NCI-H2081 treated with DMSO at 0.1 percent for 48 hours (cell line): ENCODE measurements around the gene CST6.

Experiments
- DNase-seq: peaks from one replicate; lab custom pipeline; 2025; lab: John Stamatoyannopoulos, UW

The CST6 gene

GRCh38 chr11:66047541-66048365 lies 35.9 kb downstream of the CST6 start:
- no peak for DNase-seq

- DNase-seq: no peak
These were observed 36.9 kb downstream of the CST6 start, which contains the start of gene GAL3ST3 for GRCh38 chr11:66048547-66049323. TSS of gene GAL3ST3 (minus strand) at chr11:66049161. CDS start at chr11:66045415, 3,746 bp downstream.

- DNase-seq: no peak
These were observed 38.9 kb downstream of the CST6 start for GRCh38 chr11:66050581-66051231.

GRCh38 chr11:66051371-66051765 lies 39.6 kb downstream of the CST6 start:
- no peak for DNase-seq

- DNase-seq: peak; percentile 95
These were observed 40.2 kb downstream of the CST6 start, which contains the start of gene SF3B2 for GRCh38 chr11:66051766-66052663. TSS of gene SF3B2 (plus strand) at chr11:66052364. CDS start at chr11:66052385, 21 bp downstream.

GRCh38 chr11:66052664-66052982 lies 40.8 kb downstream of the CST6 start:
- no peak for DNase-seq

GRCh38 chr11:66055021-66055420 lies 43.2 kb downstream of the CST6 start:
- DNase-seq: no peak

- DNase-seq: no peak
These were observed 44.7 kb downstream of the CST6 start for GRCh38 chr11:66056501-66056900.

GRCh38 chr11:66059966-66060680 lies 48.3 kb downstream of the CST6 start:
- no peak for DNase-seq

- no peak for DNase-seq
These were observed 49.5 kb downstream of the CST6 start for GRCh38 chr11:66061268-66061667.

GRCh38 chr11:66062408-66062807 lies 50.6 kb downstream of the CST6 start:
- no peak for DNase-seq
